Measurements from ENCODE around the gene COASY.
A peak's percentile ranks its signal among the peaks of the same experiment; 100 is the strongest.
"Not testable (repeated sequence)": the region's sequence is repeated elsewhere in the genome, so short reads cannot be mapped to it uniquely, and the experiment has no call there.

The COASY gene

GRCh38 chr17:42547001-42547461 lies 14.9 kb upstream of the COASY start:
- Histone ChIP-seq H3K79me2 (ENCODE audit: insufficient read depth, low read depth) (no peaks in the 10 kb centered on the region), H3K4me3 (IDR thresholded peaks at IDR 0.05; ENCODE audit: insufficient read depth, low read depth, low read length) (no peak overlapping the region), H3K27me3 (ENCODE audit: insufficient read depth, low read depth) (peaks cover 7% of the 10 kb centered on the region), H3K27ac (no peak overlapping the region), H3K4me2 (no peak overlapping the region), H4K20me1 (ENCODE audit: insufficient read depth) (no peaks in the 10 kb centered on the region), H2AFZ (ENCODE audit: low read depth) (no peak overlapping the region), H3K36me3 (ENCODE audit: insufficient read depth) (no peaks in the 10 kb centered on the region), H3K9ac (no peak overlapping the region), H3K4me1 (ENCODE audit: low read depth, poor library complexity, severe bottlenecking) (peaks cover 17% of the 10 kb centered on the region)
- no peak for TF ChIP-seq CTCF (conservative IDR thresholded peaks at IDR 0.05; ENCODE audit: low read depth, low read length)

DNA sequence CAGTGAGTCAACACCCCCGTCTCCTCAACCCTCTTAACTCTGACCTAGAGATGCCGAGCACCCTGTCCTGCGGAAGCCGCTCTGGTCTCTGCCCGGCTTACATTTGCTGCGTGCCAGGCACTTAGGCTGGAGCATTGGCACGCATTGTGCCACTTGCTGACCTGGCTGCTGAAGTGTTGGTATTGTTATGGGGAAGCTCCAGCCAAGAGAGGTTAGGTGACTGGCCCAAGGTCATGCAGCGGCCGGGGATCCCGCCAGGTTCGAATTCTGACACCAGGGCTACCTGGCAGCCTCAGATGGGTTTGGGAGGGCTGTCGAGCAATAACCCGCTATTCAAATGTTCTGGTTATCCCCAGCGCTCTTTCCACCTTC lies 14.3 kb upstream of the COASY start:
- no peak overlapping the region for H3K27ac ChIP-seq
- H3K4me3 ChIP-seq (IDR thresholded peaks at IDR 0.05; ENCODE audit: insufficient read depth, low read depth, low read length), result no peak overlapping the region
- H4K20me1 ChIP-seq (ENCODE audit: insufficient read depth), result no peaks in the 10 kb centered on the region
- TF ChIP-seq CTCF (conservative IDR thresholded peaks at IDR 0.05; ENCODE audit: low read depth, low read length), result no peak
- no peaks in the 10 kb centered on the region for H3K79me2 ChIP-seq (ENCODE audit: insufficient read depth, low read depth)
- H2AFZ ChIP-seq (ENCODE audit: low read depth), result peak overlapping the region; percentile 53; the same call in 1 of the 2 replicates
- H3K9ac ChIP-seq, result no peak overlapping the region
- H3K4me2 ChIP-seq, result peak overlapping the region; percentile 85; the same call in 1 of the 2 replicates
- H3K36me3 ChIP-seq (ENCODE audit: insufficient read depth), result no peaks in the 10 kb centered on the region
- peaks cover 16% of the 10 kb centered on the region for H3K4me1 ChIP-seq (ENCODE audit: low read depth, poor library complexity, severe bottlenecking)
- H3K27me3 ChIP-seq (ENCODE audit: insufficient read depth, low read depth), result peaks cover 7% of the 10 kb centered on the region

GRCh38 chr17:42548070-42548837 lies 13.7 kb upstream of the COASY start:
- H3K27me3 ChIP-seq (ENCODE audit: insufficient read depth, low read depth), result peaks cover 7% of the 10 kb centered on the region
- H3K4me1 ChIP-seq (ENCODE audit: low read depth, poor library complexity, severe bottlenecking), result peaks cover 16% of the 10 kb centered on the region
- no peak overlapping the region for H3K4me3 ChIP-seq (IDR thresholded peaks at IDR 0.05; ENCODE audit: insufficient read depth, low read depth, low read length)
- H3K36me3 ChIP-seq (ENCODE audit: insufficient read depth), result no peaks in the 10 kb centered on the region
- no peaks in the 10 kb centered on the region for H4K20me1 ChIP-seq (ENCODE audit: insufficient read depth)
- H3K79me2 ChIP-seq (ENCODE audit: insufficient read depth, low read depth), result no peaks in the 10 kb centered on the region
- peak; percentile 67 for TF ChIP-seq CTCF (conservative IDR thresholded peaks at IDR 0.05; ENCODE audit: low read depth, low read length)
- H2AFZ ChIP-seq (ENCODE audit: low read depth), result peak overlapping the region; percentile 53
- H3K9ac ChIP-seq, result no peak overlapping the region
- no peak overlapping the region for H3K27ac ChIP-seq
- peak overlapping the region; percentile 85 for H3K4me2 ChIP-seq

GRCh38 chr17:42548993-42549755 lies 12.8 kb upstream of the COASY start:
- H3K79me2 ChIP-seq (ENCODE audit: insufficient read depth, low read depth), result no peaks in the 10 kb centered on the region
- H3K4me1 ChIP-seq (ENCODE audit: low read depth, poor library complexity, severe bottlenecking), result peaks cover 16% of the 10 kb centered on the region
- H3K27me3 ChIP-seq (ENCODE audit: insufficient read depth, low read depth), result peaks cover 7% of the 10 kb centered on the region
- H3K36me3 ChIP-seq (ENCODE audit: insufficient read depth), result no peaks in the 10 kb centered on the region
- no peaks in the 10 kb centered on the region for H4K20me1 ChIP-seq (ENCODE audit: insufficient read depth)
- H3K4me3 ChIP-seq (IDR thresholded peaks at IDR 0.05; ENCODE audit: insufficient read depth, low read depth, low read length), result no peak overlapping the region
- peak overlapping the region; percentile 53 for H2AFZ ChIP-seq (ENCODE audit: low read depth)
- no peak for TF ChIP-seq CTCF (conservative IDR thresholded peaks at IDR 0.05; ENCODE audit: low read depth, low read length)
- no peak overlapping the region for H3K9ac ChIP-seq
- peak overlapping the region; percentile 85 for H3K4me2 ChIP-seq
- H3K27ac ChIP-seq, result no peak overlapping the region

DNA sequence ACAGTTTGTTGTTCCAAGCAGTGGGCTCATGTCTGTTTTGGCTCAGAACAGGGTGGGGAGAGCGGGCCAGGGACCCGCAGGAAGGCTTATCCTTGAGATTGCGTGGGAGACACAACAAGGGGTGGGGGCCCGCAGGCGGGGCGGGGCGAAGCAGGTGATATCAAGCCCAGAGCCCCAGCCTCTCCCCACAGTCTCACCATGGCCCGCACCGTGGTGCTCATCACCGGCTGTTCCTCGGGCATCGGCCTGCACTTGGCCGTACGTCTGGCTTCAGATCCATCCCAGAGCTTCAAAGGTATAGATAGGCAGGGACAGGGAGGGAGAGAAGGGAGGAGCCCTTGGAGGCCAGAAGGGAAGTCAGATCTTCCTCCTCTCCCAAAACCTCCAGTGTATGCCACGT lies 9.2 kb upstream of the COASY start, which contains the start of gene HSD17B1:
HSD17B1 (plus strand) TSS at position 188 of the 400 bp plus-strand sequence; CDS start at position 199, 11 bp downstream.
- H3K4me3 ChIP-seq (IDR thresholded peaks at IDR 0.05; ENCODE audit: insufficient read depth, low read depth, low read length); H2AFZ ChIP-seq (ENCODE audit: low read depth); H4K20me1 ChIP-seq (ENCODE audit: insufficient read depth); H3K79me2 ChIP-seq (ENCODE audit: insufficient read depth, low read depth); H3K27ac ChIP-seq; H3K9ac ChIP-seq; H3K36me3 ChIP-seq (ENCODE audit: insufficient read depth); H3K4me2 ChIP-seq; H3K27me3 ChIP-seq (ENCODE audit: insufficient read depth, low read depth): not testable (repeated sequence)
- peaks cover 26% of the 10 kb centered on the region for H3K4me1 ChIP-seq (ENCODE audit: low read depth, poor library complexity, severe bottlenecking)

Measured in KMS-11 (cell line).